ENCODE results near the gene MDM2. TPM values are rescaled to one million over a fixed set of nuclear protein-coding genes. Genes with fewer than 3 reads are reported as not detected.

The MDM2 gene
- polyA plus RNA-seq, 1 of the 3 experiments (the other 2 are of a cell fraction): 21.5 TPM

- TF ChIP-seq REST (IDR thresholded peaks at IDR 0.05; ENCODE audit: low read depth, low read length) (no peak), EP300 (IDR thresholded peaks at IDR 0.05; ENCODE audit: borderline replicate concordance in 1 of 2, low read depth in 1 of 2, low read length in 1 of 2) (no peak), YY1 (IDR thresholded peaks at IDR 0.05; ENCODE audit: low read depth) (no peak)
Observed at GRCh38 chr12:68793975-68794652, 13.9 kb upstream of the MDM2 start (continued).

GRCh38 chr12:68794653-68795251 is 13.2 kb upstream of the MDM2 start:
- H4K20me1 ChIP-seq (ENCODE audit: insufficient read depth): no peaks in the 10 kb centered on the region
- WGBS (ENCODE audit: low lambda C conversion rate): 68% methylated on average over 3 of the region's 3 CpGs
- peaks cover 6% of the 10 kb centered on the region for H3F3A ChIP-seq (replicated peaks; ENCODE audit: insufficient read depth)
- H3K4me3 ChIP-seq (ENCODE audit: low read depth in 2 of 2, low read length in 1 of 2): no peak overlapping the region
- no peaks in the 10 kb centered on the region for H3K36me3 ChIP-seq (replicated peaks in 1 of 2; ENCODE audit: control insufficient read depth in 1 of 2, insufficient read depth in 2 of 2, low read length in 1 of 2)
- H3K27ac ChIP-seq (ENCODE audit: low read depth in 2 of 2, low read length in 1 of 2): peak overlapping the region in 1 of 2 experiments; percentile 45; a peak in 1 of 4 replicates
- no peak overlapping the region for H3K9ac ChIP-seq
- H3K79me2 ChIP-seq (ENCODE audit: insufficient read depth): no peaks in the 10 kb centered on the region
- POLR2A ChIA-PET: no interaction called here
- no peaks in the 10 kb centered on the region for H3K9me3 ChIP-seq
- H3K27me3 ChIP-seq (ENCODE audit: insufficient read depth): no peaks in the 10 kb centered on the region
- TF ChIP-seq IRF3 (IDR thresholded peaks at IDR 0.05; ENCODE audit: low read depth, low read length): no peak
- TF ChIP-seq JUND (IDR thresholded peaks at IDR 0.05): 0 out of 2 replicates have a peak, but pooled peaks have one; percentile 30
- peak; percentile 59; the same call in 1 of the 2 replicates for TF ChIP-seq FOSL2 (IDR thresholded peaks at IDR 0.05; ENCODE audit: borderline replicate concordance, low read depth)
- no peak for DNase-seq
- no peaks in the 10 kb centered on the region for H3K4me1 ChIP-seq (ENCODE audit: control insufficient read depth in 1 of 2, insufficient read depth in 2 of 2, low read depth in 1 of 2, low read length in 1 of 2)
- no peak overlapping the region for H3K4me2 ChIP-seq
- H3K9me2 ChIP-seq: no peaks in the 10 kb centered on the region
- H2AFZ ChIP-seq (ENCODE audit: low read depth): no peak overlapping the region
- CTCF ChIA-PET: no interaction called here

DNA sequence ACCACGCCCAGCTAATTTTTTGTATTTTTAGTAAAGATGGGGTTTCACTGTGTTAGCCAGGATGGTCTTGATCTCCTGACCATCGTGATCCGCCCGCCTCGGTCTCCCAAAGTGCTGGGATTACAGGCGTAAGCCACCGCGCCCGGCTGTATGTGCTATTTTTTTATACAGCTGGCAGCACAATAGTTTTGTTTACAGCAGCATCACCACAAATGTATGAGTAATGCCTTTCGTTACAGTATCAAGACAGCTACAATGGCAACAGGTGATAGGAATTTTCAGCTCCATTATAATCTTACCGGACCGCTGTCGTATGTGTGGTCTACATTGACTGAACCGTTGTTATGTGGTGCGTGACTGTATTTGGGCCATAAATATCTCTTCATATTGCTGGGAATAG is 11.6 kb upstream of the MDM2 start:
- POLR2A ChIA-PET: interaction anchor here (1.1 kb wide), 1 partner anchor 12 kb away, joined by 4 read pairs; the partner anchor contains the start of gene MDM2
- H3K4me2 ChIP-seq: no peak overlapping the region
- DNase-seq: no peak
- H3F3A ChIP-seq (replicated peaks; ENCODE audit: insufficient read depth): peaks cover 6% of the 10 kb centered on the region
- no peak overlapping the region for H2AFZ ChIP-seq (ENCODE audit: low read depth)
- H3K4me1 ChIP-seq (ENCODE audit: control insufficient read depth in 1 of 2, insufficient read depth in 2 of 2, low read depth in 1 of 2, low read length in 1 of 2): no peaks in the 10 kb centered on the region
- no peaks in the 10 kb centered on the region for H3K36me3 ChIP-seq (replicated peaks in 1 of 2; ENCODE audit: control insufficient read depth in 1 of 2, insufficient read depth in 2 of 2, low read length in 1 of 2)
- H3K27ac ChIP-seq (ENCODE audit: low read depth in 2 of 2, low read length in 1 of 2): no peak overlapping the region
- CTCF ChIA-PET: interaction anchor here (1.6 kb wide), 1 partner anchor 10 kb away, joined by 3 read pairs; no protein-coding TSS in a partner anchor
- H3K4me3 ChIP-seq (ENCODE audit: low read depth in 2 of 2, low read length in 1 of 2): no peak overlapping the region
- no peaks in the 10 kb centered on the region for H3K9me2 ChIP-seq
- H4K20me1 ChIP-seq (ENCODE audit: insufficient read depth): no peaks in the 10 kb centered on the region
- 95% methylated on average over 15 of the region's 15 CpGs for WGBS (ENCODE audit: low lambda C conversion rate)
- H3K79me2 ChIP-seq (ENCODE audit: insufficient read depth): no peaks in the 10 kb centered on the region
- no peaks in the 10 kb centered on the region for H3K9me3 ChIP-seq
- H3K27me3 ChIP-seq (ENCODE audit: insufficient read depth): no peaks in the 10 kb centered on the region
- H3K9ac ChIP-seq: no peak overlapping the region
- TF ChIP-seq FOXJ3 (CRISPR knock-in tag; IDR thresholded peaks at IDR 0.05) (no peak), TEAD4 (IDR thresholded peaks at IDR 0.05; ENCODE audit: borderline replicate concordance, insufficient read depth) (no peak), YY1 (IDR thresholded peaks at IDR 0.05; ENCODE audit: low read depth) (no peak), FOSL2 (IDR thresholded peaks at IDR 0.05; ENCODE audit: borderline replicate concordance, low read depth) (no peak), GATA2 (CRISPR knock-in tag; IDR thresholded peaks at IDR 0.05) (no peak), EZH2phosphoT487 (IDR thresholded peaks at IDR 0.05; ENCODE audit: borderline replicate concordance, low read depth) (no peak), REST (IDR thresholded peaks at IDR 0.05; ENCODE audit: low read depth, low read length) (no peak), JUND (IDR thresholded peaks at IDR 0.05) (no peak), SIN3A (IDR thresholded peaks at IDR 0.05; ENCODE audit: borderline replicate concordance, low read depth, low read length) (no peak), MAX (IDR thresholded peaks at IDR 0.05; ENCODE audit: low read depth) (no peak), CHD2 (IDR thresholded peaks at IDR 0.05; ENCODE audit: low read length, partially characterized antibody) (no peak)

All from SK-N-SH (cell line).